Body of pancreas (tissue), 4 donors: Measurements from ENCODE around the gene CFAP298.

ENCODE experiments used
- CTCF ChIP-seq, 7 experiments: fragments of 450-650 bp in 4 of 7; fragments of 200-600 bp in 3 of 7; sonication (generic) in 3 of 7; IDR thresholded peaks; one replicate each; pipeline ENCODE4 v1.5.1; 2016 to 2019; ENCODE audit warnings: antibody characterized with exemption in 7 of 7
- POLR2A ChIP-seq, 3 donors: fragments of 450-650 bp; IDR thresholded peaks; one replicate each; pipeline ENCODE4 v1.6.1; 2016; ENCODE audit warnings: antibody characterized with exemption in 3 of 3, mild to moderate bottlenecking in 2 of 3

- no peak for TF ChIP-seq CTCF (IDR thresholded peaks at IDR 0.05)
- no peak for TF ChIP-seq POLR2A (IDR thresholded peaks at IDR 0.05)
Measured at GRCh38 chr21:32613436-32614043, 1.4 kb upstream of the CFAP298 start.
